ENCODE data around the gene RAB4A. TPM values are rescaled to one million over a fixed set of nuclear protein-coding genes. Genes with fewer than 3 reads are reported as not detected.

The RAB4A gene
- total and polyA plus RNA-seq, 9 of the 15 experiments (the other 6 are each of a cell fraction or from before 2014, with no cell fraction given), result 8.3 to 61.0 (median 26.7) TPM

GRCh38 chr1:229270547-229271447, at the start of gene RAB4A (continued):
- TF ChIP-seq RERE (CRISPR knock-in tag; IDR thresholded peaks at IDR 0.05; ENCODE audit: borderline replicate concordance) (no peak), LEF1 (IDR thresholded peaks at IDR 0.05) (no peak), ZFP30 (CRISPR knock-in tag; IDR thresholded peaks at IDR 0.05; ENCODE audit: borderline replicate concordance) (no peak), COPS2 (conservative IDR thresholded peaks at IDR 0.05) (no peak), RB1 (IDR thresholded peaks at IDR 0.05; ENCODE audit: low read depth) (peak; percentile 70), SPI1 (IDR thresholded peaks at IDR 0.05; ENCODE audit: borderline replicate concordance, low read depth, low read length) (no peak), MTF1 (CRISPR knock-in tag; IDR thresholded peaks at IDR 0.05; ENCODE audit: borderline replicate concordance) (no peak), PTTG1 (tag; IDR thresholded peaks at IDR 0.05; ENCODE audit: low read depth) (no peak), GATA2 (CRISPR knock-in tag; IDR thresholded peaks at IDR 0.05) (no peak), CEBPG (CRISPR knock-in tag; IDR thresholded peaks at IDR 0.05) (no peak), CEBPG (tag; conservative IDR thresholded peaks at IDR 0.05 in 1 of 2, IDR thresholded peaks at IDR 0.05 in 1 of 2) (no peak), ZNF174 (CRISPR knock-in tag; IDR thresholded peaks at IDR 0.05) (no peak), ZBTB26 (CRISPR knock-in tag; IDR thresholded peaks at IDR 0.05) (no peak), ZSCAN32 (CRISPR knock-in tag; IDR thresholded peaks at IDR 0.05) (no peak)
- TF ChIP-seq, protein P1, sequence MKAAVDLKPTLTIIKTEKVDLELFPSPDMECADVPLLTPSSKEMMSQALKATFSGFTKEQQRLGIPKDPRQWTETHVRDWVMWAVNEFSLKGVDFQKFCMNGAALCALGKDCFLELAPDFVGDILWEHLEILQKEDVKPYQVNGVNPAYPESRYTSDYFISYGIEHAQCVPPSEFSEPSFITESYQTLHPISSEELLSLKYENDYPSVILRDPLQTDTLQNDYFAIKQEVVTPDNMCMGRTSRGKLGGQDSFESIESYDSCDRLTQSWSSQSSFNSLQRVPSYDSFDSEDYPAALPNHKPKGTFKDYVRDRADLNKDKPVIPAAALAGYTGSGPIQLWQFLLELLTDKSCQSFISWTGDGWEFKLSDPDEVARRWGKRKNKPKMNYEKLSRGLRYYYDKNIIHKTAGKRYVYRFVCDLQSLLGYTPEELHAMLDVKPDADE (conservative IDR thresholded peaks at IDR 0.05; ENCODE audit: control insufficient read depth, low read depth, low read length), result peak; percentile 64
- TF ChIP-seq, protein P2, sequence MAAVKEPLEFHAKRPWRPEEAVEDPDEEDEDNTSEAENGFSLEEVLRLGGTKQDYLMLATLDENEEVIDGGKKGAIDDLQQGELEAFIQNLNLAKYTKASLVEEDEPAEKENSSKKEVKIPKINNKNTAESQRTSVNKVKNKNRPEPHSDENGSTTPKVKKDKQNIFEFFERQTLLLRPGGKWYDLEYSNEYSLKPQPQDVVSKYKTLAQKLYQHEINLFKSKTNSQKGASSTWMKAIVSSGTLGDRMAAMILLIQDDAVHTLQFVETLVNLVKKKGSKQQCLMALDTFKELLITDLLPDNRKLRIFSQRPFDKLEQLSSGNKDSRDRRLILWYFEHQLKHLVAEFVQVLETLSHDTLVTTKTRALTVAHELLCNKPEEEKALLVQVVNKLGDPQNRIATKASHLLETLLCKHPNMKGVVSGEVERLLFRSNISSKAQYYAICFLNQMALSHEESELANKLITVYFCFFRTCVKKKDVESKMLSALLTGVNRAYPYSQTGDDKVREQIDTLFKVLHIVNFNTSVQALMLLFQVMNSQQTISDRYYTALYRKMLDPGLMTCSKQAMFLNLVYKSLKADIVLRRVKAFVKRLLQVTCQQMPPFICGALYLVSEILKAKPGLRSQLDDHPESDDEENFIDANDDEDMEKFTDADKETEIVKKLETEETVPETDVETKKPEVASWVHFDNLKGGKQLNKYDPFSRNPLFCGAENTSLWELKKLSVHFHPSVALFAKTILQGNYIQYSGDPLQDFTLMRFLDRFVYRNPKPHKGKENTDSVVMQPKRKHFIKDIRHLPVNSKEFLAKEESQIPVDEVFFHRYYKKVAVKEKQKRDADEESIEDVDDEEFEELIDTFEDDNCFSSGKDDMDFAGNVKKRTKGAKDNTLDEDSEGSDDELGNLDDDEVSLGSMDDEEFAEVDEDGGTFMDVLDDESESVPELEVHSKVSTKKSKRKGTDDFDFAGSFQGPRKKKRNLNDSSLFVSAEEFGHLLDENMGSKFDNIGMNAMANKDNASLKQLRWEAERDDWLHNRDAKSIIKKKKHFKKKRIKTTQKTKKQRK (IDR thresholded peaks at IDR 0.05; ENCODE audit: borderline replicate concordance, low read depth, low read length), result no peak
